AG08396 (cell line): Measurements from ENCODE around the gene LRRK1.
A peak's percentile ranks its signal among the peaks of the same experiment; 100 is the strongest.

Experiments used
- DNase-seq: peaks from one replicate; pipeline ENCODE4 v3.0.0; 2012; ENCODE audit warnings: low spot score, mixed read lengths

LRRK1 gene

DNA sequence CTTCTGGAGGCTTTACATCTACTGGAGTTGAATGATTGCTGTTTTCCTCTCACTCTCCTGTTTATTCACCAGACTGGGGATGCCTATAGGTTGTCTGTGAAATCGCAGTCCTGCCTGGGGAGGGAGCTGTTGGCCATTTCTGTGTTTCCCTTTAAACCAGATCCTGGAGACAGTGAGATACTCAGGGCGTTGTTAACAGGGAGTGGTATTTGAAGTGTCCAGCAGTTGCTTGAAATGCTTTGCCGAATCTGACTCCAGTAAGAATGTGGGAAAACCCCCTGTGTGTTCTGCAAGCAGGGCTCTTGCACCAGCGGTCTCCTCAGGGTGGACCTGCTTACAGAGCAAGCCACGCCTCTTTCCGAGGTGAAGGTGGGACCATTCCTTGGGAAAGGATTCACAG, 4.3 kb upstream of the LRRK1 start:
- DNase-seq, result peak; percentile 35

DNA sequence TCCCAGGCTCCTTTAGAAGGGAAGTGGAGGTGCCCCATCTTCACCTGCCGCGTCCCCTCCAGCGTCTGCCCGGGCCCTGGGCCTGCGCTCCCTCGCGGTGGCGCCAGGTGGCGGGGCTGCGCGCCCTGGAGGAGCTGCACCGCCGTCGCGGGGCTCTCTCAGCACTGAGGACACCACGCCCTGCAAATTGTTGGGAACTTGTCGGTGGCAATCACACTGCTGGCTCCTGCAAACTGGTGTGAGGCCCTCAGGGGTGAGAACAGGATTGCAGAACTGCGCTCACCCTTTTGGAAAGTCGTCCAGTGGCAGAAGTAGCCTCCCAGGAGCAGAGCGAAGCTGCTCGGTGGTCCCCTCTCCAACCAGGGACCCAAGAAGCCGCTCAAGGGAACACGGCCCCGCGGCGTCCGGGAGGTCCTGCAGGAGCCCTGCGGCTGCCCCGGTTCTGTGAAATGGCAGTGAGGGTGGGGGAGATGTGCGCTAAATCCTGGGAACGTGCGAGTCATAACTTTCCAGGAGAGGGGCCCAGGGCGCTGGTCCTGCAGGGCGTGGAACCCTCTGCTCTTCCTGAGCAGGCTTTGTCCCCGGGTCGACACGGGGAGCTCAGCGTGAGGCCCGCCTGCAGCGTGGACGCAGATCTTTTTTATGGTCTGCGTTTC, 995 bp upstream of the LRRK1 start:
- peak; percentile 93 for DNase-seq

DNA sequence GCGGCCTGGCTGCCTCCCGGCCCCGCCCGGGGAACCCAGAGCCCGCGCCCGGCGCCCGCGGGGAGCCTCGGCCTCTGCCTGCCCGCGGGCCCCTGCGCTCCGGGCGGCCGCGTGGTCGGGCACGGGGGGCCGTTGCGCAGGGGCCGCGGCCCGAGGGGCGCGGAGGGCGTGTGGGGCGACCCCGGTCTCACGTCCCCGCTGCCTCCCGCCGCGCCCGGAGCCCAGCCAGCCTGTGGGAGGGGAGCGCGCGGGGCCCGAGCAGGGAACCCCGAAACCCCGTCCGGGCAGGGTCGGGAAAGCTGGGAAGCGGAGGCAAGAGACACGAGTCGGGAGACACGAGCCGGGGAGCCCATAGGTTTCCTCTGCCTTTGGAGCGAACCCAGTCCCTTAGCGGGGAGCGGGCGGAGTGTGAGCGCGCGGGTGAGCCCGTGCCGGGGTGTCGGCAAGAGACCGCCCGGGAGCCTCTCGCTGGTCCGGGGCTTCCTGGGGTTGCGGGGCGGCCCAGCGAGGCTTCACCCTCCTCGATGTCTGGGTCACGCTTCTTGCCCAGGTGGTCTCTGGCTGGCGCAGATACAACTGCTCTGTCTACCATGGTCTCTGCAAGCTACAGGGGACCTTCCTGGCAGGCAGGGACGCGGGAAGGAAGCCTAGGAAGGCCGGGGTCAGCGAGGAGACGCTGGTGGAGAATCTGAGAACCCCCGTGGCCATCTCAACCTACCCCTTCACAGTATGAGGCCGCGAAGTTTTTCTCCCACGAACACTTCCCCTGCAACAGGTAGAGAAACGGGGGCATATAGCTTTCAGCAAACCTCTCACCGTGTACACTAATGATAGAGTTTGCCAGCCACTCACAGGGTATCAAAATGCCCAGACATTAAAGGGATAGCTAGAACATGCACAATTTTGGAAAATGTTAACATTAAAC, 586 bp downstream of the LRRK1 start:
- peak; percentile 70 for DNase-seq

DNA sequence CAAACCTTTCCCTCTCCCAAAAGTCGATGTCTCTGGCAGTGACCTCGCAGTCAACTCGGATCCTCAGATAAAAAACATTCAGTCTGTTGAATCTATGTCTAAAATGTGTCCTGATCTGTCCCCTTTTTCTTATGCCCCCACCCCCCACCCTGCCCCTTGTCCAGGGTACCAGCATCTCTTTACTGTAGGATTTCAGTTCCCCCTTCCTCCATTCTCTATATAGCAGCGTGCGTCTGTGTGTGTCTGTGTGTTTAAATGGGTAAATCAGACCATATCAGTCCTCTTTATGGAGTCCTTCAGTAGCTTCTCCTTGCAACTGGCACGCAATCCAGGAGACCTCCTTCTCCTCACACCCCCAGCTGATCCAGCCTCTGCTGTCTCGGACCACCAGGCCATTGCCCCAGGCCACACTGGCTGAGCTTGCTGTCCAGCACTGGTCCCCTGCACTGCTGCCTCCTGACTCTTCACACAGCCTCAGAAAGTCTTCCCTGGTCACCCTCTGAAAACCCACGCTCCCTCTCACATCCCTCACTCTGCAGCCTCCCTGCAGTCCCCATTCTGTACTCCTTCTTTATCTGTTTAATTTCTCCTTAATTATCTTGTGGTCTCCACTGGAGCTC, 1.5 kb downstream of the LRRK1 start:
- no peak for DNase-seq

DNA sequence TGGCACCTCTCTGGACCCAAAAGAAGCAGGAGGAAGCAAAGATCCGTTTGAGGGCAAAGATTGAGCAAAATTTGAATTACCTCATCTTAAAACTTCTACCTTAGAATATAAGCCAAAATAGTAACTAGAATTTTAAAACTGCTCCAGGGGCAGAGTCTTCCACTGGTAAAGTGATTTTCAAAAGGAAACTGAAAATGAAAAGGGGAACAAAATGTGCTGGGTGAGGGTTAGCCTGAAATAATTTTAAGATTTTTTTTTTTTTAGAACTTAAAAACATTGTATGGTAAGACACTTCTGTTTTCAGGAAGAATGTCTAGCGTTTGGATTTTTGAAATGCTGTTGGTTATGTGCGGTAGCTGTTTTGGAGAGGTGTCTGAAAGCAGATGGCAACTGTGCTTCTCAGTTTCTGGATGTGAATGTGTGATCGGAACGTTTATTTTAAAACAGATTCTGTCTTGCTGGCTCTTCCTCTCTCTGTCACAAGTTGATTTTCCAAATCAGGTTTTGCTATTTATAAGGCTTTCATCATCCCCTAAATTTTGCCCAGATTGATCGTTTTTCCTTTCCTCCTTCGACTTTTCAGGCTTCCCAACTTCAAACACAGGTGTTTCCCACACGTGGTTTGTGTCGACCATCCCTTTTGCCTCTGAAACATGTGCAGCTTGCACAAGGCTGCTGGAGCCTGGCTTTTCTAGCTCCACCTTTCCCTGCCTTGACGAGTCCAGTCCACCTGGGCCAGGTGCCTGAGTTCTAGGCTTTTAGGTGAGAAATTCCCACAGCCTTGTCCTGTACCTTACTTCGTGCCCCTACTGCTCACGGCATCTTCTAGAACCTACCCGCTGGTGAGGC, 3.3 kb downstream of the LRRK1 start:
- no peak for DNase-seq

DNA sequence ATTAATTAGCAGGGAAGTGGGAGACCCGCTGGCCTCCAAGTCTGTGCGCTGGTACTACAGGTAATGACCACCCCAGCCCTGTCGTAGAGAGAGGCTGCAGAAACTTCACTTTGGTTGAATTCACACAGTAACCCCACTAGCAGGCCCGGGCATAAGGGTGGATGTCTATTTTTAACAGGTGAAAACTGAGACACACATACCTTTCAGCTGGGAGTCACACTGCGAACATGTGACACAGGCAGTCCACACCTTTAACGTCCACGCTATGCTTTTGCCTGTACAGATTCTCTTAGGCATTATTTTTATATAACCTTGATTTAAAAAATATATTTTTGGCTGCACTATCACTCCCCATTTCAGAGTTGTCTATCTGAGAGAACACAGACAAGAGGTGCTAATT, 3.9 kb downstream of the LRRK1 start:
- no peak for DNase-seq

DNA sequence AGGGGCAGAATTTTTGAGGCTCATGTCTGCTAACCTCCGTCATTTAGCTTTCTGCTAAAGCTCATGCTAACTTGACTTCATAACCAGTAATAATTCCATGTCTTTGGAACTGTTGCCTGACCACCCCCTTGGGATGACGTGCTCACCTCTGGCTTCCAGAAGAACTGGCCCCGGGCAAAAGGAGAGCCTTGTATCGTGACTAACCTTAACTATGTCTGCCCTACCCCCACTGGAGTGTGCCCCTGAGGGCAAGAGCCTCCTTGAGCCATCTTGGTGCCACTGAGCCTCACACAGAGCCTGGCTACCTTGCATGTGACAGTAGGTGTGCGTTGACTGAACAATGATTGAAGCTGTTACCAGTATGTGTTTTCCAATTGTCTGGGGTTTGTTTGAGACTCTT, 4.7 kb downstream of the LRRK1 start:
- DNase-seq, result no peak

DNA sequence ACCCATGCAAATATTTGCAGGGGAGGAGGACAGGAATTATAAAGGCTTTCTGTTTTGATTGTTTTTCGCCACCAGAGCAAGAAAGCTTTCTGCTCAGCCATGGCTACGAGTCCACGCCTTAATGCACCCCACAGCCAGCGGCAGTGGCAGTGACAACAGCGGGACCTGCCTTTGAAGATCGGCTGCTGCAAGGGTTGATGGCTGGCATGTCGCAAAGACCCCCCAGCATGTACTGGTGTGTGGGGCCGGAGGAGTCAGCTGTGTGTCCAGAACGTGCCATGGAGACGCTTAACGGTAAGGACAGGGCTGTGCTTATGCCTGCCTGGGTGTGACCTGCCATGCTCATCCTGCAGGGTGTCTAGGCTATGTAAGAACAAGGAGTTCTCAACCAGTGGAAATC, 5.3 kb downstream of the LRRK1 start:
- no peak for DNase-seq

DNA sequence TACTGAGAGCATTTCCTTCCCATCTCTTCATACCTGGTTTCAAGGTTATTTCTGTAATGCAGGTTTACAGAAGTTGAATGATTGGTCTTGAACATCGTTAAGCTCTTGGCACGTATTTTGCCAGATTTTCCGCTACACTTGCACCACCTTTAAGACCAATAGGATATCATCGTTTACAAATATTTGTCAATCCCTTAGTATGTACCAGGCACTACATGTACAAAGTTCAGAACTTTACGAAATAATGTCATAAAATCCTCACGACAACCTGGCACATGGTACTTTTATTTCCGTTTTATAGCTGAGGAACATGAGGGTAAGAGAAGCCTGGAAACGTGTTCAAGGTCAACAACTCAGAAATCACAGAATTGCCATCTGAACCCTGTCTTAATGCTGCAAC, 6.3 kb downstream of the LRRK1 start:
- DNase-seq, result no peak

DNA sequence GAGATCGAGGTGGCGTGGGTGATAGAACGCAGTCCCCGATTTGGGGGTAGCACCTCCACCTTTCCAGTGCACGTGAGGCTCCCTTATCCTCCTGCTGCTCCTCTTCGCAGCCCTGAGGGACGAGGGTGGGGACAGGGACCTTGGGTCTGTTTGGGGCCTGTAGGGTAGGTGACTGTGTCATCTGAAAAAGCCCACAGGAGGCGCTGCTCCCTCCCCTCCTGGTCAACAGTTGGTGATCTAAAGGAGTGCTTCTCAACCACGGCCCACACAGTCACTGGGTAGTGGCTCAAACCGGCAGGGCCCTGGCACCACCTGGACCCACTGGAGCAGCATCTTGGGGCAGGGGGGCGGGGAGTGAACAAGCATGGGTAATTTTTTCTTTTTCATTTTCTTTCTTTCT, 7.1 kb downstream of the LRRK1 start:
- DNase-seq, result no peak

DNA sequence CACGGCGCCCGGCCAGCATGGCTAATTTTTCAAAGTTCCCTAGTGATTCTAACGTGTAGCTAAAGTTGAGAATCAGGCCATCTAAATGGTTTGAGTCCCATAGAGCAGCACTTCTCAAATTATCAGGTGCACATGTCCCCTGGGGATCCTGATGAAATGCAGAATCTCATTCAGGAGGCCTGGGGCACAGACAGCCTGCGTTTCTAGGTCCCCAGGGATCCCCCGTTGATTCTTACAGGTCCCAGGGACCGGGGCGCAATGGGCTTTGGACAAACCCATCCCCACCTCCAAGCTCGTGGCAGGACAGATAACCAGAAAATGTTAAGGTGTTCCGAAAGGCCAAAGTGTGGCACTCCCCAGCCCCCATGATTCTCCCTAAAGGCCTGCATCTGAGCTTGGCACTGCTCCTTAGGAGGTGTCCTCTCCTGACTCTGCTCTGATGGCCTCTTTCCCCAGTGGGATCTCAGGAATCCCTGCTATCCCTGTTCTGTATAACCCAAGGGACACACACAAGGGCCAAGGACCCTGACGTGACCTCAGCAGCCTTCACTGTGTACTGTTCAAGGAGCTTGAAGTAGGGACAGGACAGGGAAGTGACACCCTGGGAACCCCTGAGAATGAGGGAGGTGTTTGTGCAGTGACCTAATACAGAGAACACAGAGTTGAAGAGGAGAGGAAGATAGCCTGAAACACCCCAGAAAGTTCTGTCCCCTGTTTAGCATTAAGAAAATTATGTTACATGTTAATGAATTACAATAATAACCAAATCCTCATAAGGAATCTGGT, 8.0 kb downstream of the LRRK1 start:
- no peak for DNase-seq

DNA sequence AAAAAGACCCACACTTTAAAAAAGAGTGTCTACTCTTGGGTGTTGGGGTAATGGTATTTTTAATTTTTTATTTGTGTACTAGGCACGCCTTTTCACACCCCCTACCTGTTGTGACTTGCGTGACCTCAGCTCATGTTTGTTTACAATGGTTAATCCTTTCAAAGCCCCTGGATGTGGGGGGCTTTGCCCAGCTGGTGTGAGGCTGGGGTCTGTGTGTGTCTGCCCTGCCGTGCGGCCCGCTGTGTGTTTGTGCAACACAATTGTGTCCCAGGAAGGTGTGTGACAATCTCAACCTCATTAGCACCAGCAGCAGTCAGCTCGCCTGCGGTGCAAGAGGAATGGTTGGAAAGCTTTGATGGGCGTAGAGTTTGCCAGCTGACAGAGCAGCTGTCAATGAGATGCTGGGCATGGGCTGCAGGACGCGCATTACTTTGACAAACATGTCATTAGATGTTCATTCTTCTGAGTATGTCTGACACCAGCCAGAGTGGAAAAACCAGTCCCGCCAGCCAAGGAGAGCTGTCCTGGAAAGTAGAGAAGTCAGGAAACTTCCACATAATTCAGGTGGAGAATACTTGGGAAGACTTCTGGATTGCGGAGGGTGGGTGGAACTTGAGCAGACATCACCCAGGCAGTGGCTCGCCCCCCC, 9.6 kb downstream of the LRRK1 start:
- DNase-seq, result no peak

DNA sequence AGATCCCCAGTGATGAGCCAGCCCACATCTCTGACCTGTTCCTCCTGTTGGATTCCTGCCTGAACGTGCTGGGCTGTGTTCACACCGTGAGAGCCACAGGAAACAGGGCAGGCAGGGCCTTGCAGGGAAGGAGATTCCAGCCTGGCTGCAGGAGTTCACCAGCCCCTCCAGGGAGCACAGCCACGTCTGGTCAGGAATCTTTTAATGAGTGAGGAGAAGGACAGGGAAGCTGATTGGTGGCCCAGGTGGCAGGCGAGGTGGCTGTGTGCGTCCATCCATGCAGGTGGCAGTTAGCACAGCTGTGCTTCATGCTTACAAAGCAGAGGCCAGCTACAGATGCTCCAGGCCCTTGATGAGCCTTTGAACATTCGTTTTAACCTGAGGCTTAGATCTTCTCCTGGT, 10.5 kb downstream of the LRRK1 start:
- DNase-seq, result no peak

DNA sequence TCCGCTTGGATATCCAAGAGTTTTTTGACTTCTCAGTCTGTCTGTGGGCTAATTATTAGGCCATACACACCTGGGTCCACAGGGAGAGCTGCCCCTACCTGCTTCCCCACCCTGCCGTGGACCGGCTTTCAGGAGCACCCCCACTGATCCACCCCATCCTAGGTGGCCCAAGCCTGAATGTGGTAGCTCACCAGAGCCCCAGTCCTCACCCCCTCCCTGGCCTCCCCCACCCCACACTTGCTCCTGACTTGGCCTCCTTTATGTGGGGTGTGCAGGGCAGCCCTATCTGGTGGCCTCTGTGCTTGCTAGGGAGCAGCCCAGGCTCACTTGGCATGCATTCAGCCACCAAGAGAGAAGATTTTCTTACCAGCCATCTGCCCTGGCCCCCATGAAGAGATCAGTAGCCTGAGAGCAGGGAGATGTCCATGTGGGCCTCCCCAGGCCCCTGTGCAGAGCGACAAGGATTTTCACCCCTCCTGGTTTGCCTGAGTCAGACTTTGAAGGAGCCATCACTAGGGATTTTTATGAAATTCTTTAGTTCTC, 11.2 kb downstream of the LRRK1 start:
- no peak for DNase-seq

DNA sequence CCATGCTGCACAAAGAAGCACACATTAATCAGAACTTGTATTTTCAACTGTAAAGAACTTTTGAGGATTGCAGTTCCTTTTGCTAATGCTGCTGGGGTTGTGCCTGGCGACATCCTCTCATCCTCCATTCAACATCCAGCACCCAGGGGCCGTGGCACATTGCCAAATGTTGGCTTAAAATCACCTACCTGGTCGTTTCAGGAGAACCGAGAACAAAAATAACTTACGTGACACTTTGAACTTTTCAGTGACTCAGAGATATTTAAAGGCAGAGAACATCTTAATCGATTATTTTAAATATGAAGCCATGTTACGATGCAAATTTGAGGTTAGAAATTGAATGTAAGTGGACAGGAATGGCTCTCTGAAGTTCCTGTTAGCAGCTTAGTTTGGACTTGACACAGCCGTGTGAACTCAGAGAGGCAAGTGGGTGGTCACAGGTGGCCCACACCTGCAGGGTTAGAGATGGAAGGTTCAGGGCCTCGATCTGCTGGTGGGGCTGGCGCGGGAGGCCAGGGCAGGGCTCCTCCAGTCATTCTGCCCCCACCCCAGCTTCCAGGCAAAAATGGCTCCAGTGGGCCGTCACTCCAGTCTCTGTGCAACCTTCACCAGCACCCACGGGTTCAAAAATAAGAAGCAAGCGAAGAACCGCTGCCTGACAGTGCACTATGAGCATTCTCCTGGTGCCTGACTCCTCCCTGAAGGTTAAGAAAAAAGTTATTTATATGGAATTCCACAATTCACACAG, 12.2 kb downstream of the LRRK1 start:
- no peak for DNase-seq

DNA sequence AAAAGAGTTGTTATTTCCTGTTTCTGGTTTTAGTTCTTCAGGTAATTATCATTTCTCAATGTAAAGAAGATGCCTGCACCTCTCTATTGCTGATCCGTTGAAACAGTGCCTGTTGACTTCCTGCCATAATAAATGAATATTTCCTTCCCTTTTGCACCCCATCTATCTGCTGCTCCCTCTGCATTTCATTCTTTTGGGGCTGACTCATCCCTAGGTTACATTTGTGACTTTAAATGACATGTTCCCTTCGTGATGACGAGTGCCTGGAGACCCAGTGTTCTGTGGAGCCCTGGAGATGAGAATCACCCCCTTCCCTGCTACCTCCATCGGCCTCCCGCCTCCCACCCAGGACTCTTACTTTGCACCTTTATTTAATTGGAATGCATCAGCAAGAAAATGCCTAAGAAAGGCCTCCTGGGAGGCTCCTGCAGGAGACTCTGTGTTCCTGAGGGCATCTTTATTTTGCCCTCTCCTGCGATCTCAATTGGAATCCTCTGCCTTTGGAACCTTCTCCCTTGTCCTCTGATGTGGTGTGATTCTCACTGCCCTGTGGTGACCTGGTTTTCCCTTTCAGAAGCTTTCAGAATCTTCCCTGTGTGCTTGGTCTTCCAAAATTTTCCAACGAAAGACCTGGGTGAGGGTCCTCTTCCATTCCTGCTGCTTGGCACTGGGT, 13.7 kb downstream of the LRRK1 start:
- no peak for DNase-seq

DNA sequence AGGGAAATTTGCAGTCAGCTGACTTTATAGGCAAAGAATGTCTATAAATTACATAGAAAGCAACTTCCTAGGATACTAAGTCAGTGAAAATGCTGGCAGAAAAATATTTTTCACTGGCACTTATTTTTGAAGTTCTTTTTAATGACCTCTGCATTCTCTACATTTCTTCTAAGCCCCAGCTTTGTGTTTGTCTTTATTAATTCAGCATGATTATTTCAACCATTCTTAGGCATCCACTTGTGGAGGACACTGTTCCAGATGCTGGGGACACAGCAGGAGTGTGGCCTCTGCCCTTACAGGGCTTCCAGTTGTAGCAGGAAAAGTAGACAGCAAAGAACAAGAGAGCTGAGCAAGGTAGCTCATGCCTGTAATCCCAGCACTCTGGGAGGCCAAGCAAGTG, 15.0 kb downstream of the LRRK1 start:
- DNase-seq, result no peak

DNA sequence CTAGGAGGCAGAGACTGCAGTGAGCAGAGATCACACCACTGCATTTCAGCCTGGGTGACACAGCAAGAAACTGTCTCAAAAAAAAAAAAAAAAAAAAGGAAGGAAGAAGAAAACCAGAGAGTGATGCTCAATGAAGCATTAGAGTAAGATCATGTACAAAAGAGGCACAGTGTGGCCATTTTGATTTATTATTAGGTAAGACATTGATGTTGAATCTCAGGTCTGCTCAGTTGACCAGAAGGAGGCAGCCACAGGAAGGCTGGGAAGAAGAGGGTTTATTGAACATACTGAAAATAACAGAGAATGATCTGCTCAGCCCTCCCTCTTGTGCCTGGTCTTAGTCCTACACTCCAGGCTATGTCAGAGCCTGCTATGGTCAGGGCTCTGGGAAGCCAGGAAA, 15.6 kb downstream of the LRRK1 start:
- no peak for DNase-seq

DNA sequence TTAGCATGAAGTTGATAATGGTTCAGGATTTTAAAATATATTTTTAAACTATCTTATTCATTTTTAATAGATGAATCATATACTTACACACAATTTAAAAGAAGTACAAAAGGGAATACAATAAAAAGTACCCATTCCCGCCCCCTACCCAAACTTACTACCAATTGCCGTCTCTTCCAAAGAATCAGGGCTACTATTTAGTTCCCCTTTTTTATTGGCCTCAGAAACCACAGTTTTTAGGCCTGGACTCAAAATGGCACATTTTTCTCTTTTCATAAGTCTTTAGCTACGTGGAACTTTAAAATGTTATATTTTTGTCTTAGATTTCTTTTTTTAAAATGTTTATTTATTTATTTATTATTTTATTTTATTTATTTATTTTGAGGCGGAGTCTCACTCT, 18.0 kb downstream of the LRRK1 start:
- no peak for DNase-seq
